ENCODE measurements around the gene PLIN4.

PLIN4 gene

DNA sequence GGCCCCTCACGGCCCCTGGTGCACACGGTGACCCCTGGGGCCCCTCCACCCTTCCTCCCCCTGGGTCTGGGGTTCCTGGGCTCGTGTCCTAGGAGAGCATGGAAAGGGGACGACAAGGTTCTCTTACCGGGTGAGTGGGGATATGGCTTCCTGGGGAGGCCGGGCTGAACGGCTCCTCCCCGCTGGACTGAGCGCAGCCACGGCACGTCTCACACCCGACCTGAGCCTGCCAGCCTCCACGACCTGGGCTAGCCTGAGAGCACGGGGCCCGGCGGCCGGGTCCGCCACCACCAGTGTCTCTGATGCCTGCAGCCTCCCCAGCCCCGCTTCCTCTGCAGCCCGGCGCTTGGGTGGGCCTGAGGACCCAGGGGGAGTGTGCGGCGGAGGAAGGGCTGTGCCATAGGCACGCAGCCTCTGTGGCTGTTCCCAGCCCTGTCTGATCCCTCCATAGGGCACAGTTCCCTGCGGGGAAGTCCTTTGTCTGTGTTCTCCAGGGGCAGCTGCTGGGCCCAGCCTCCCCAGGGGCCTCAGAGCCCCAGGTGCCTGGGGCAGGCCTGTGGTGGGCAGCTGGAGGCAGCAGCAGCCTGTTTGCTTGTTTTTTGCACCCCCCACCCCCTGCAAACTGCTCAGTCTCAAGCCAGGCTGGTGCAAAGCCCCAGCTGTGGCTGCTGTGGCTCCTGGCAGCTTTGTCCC lies 15.0 kb downstream of the PLIN4 start:
- no peak for TF ChIP-seq CTCF (IDR thresholded peaks at IDR 0.05; ENCODE audit: low read depth, low read length)

GRCh38 chr19:4502282-4503131 lies 15.8 kb downstream of the PLIN4 start:
- DNase-seq (ENCODE audit: extremely low read depth, low read depth) = no peak
- no peak for TF ChIP-seq CTCF (IDR thresholded peaks at IDR 0.05; ENCODE audit: low read depth, low read length)

More for the DNA sequence above, 15.0 kb downstream of the PLIN4 start:
- DNase-seq (ENCODE audit: extremely low read depth, low read depth) = no peak

DNA sequence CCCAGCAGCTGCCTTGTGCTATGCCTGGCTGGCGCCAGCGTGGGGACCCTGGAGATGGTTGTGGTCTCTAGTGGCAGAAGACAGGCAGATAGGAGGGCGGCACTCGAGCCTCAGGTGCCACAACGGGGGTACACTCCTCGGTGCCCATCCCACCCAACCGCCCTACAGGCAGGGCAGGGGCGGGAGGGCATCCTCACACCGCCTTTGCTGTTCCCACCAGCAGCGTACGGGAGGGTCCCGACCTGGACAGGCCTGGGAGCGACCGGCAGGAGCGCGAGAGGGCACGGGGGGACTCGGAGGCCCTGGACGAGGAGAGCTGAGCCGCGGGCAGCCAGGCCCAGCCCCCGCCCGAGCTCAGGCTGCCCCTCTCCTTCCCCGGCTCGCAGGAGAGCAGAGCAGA lies 16.6 kb downstream of the PLIN4 start:
- DNase-seq (ENCODE audit: extremely low read depth, low read depth) = no peak
- no peak for TF ChIP-seq CTCF (IDR thresholded peaks at IDR 0.05; ENCODE audit: low read depth, low read length)

DNA sequence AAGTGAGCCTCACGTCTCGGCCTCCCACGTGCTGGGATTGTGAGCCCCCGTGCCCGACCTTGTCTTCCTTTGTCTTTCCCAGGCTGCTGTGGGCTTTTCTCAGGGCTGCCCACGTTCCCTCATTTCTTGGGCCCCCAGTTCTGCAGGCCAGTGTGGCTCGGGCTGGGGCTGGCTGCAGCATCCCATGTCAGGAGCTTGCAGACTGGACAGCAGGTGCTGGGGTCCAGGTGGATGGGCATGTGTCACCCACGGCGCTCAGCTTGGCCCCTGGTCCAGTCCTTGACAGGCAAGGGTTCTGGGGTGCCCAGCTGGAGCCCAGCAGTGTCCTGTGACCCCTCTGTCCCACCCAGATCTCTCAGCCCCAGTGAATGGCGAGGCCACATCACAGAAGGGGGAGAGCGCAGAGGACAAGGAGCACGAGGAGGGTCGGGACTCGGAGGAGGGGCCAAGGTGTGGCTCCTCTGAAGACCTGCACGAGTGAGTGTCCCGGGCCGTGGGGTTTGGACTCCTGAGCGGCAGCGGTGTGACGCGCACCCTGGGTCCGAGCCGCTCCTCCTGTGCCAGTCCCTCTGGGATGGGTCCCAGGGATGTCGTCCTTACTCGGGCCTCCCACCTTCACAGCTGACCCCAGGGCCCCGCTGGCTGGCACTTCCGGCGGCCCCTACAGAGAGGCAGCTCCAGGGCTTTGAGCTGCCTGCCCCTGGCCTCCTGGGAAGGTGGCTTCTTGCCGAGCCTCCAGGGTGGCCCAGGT lies 17.3 kb downstream of the PLIN4 start:
- DNase-seq (ENCODE audit: extremely low read depth, low read depth) = no peak
- no peak for TF ChIP-seq CTCF (IDR thresholded peaks at IDR 0.05; ENCODE audit: low read depth, low read length)

- DNase-seq (ENCODE audit: extremely low read depth, low read depth) = no peak
- TF ChIP-seq CTCF (IDR thresholded peaks at IDR 0.05; ENCODE audit: low read depth, low read length) = no peak
Measured at GRCh38 chr19:4499855-4500254, 18.4 kb downstream of the PLIN4 start.

GRCh38 chr19:4499318-4499717 lies 19.0 kb downstream of the PLIN4 start:
- DNase-seq (ENCODE audit: extremely low read depth, low read depth) = no peak
- TF ChIP-seq CTCF (IDR thresholded peaks at IDR 0.05; ENCODE audit: low read depth, low read length) = no peak
